GM23338 (cell line): Measurements from ENCODE around the gene AP5Z1. TPM values are rescaled to one million over a fixed set of nuclear protein-coding genes. Genes with fewer than 3 reads are reported as not detected.

Source experiments
- ATAC-seq: fragments of 200-7000 bp; cut with Tn5 transposase; 3 replicates; pipeline ENCODE4 v1.9.1; 2020
- DNase-seq: peaks from one replicate; pipeline ENCODE4 v3.0.0-alpha.2; 2015; ENCODE audit warnings: low spot score
- H2AFZ ChIP-seq: fragments of 200-600 bp; sonication (generic); 2 replicates; pipeline ENCODE4 v1.8.0; 2016; ENCODE audit warnings: antibody characterized with exemption, mild to moderate bottlenecking, moderate library complexity
- H3F3A ChIP-seq: fragments of 200-600 bp; sonication (generic); replicated peaks from 2 replicates; pipeline ENCODE4 v1.8.0; 2017; ENCODE audit warnings: antibody characterized with exemption, mixed run types, low read depth
- H3K27ac ChIP-seq: fragments of 200-600 bp; sonication (generic); 2 replicates; pipeline ENCODE4 v1.6.1; 2016; ENCODE audit warnings: low read depth
- H3K27me3 ChIP-seq: fragments of 200-600 bp; sonication (generic); 2 replicates; pipeline ENCODE4 v1.8.0; 2016; ENCODE audit warnings: mild to moderate bottlenecking, mixed run types, moderate library complexity; ENCODE audit not compliant: insufficient read depth
- H3K36me3 ChIP-seq: fragments of 200-600 bp; sonication (generic); 2 replicates; pipeline ENCODE4 v1.8.0; 2016; ENCODE audit warnings: mild to moderate bottlenecking; ENCODE audit not compliant: insufficient read depth
- H3K4me1 ChIP-seq: fragments of 200-600 bp; sonication (generic); 2 replicates; pipeline ENCODE4 v1.8.0; 2016; ENCODE audit warnings: mild to moderate bottlenecking, moderate library complexity; ENCODE audit not compliant: insufficient read depth
- H3K4me2 ChIP-seq: fragments of 200-600 bp; sonication (generic); 2 replicates; pipeline ENCODE4 v1.7.1; 2017; ENCODE audit warnings: mixed run types
- H3K4me3 ChIP-seq: fragments of 200-600 bp; sonication (generic); 2 replicates; pipeline ENCODE4 v1.6.1; 2016; ENCODE audit warnings: mixed run types
- H3K79me2 ChIP-seq: fragments of 200-600 bp; sonication (generic); replicated peaks from 2 replicates; pipeline ENCODE4 v1.8.0; 2017; ENCODE audit warnings: mild to moderate bottlenecking; ENCODE audit not compliant: insufficient read depth
- H3K9me2 ChIP-seq: fragments of 200-600 bp; sonication (generic); 2 replicates; pipeline ENCODE4 v1.8.0; 2017; ENCODE audit not compliant: insufficient read depth
- H4K20me1 ChIP-seq: fragments of 200-600 bp; sonication (generic); replicated peaks from 2 replicates; pipeline ENCODE4 v1.8.0; 2017; ENCODE audit warnings: mild to moderate bottlenecking; ENCODE audit not compliant: insufficient read depth
- H3K27ac Mint-ChIP-seq: 2 replicates; pipeline ENCODE4 v1.8.0; 2020; ENCODE audit warnings: inconsistent platforms, mild to moderate bottlenecking, moderate library complexity, mixed read lengths
- H3K27me3 Mint-ChIP-seq: 3 replicates; pipeline ENCODE4 v1.8.0; 2022; ENCODE audit warnings: low read depth, mild to moderate bottlenecking, moderate library complexity, mixed read lengths, inconsistent platforms; ENCODE audit not compliant: insufficient read depth, poor library complexity
- H3K36me3 Mint-ChIP-seq: 3 replicates; pipeline ENCODE4 v1.8.0; 2021; ENCODE audit warnings: low read depth, mild to moderate bottlenecking, inconsistent platforms, moderate library complexity, mixed read lengths
- H3K4me1 Mint-ChIP-seq: 3 replicates; pipeline ENCODE4 v1.8.0; 2020; ENCODE audit warnings: mild to moderate bottlenecking, inconsistent platforms, mixed read lengths
- H3K4me3 Mint-ChIP-seq: 3 replicates; pipeline ENCODE4 v1.8.0; 2021; ENCODE audit warnings: moderate library complexity, mild to moderate bottlenecking, inconsistent platforms, mixed read lengths
- H3K9me3 Mint-ChIP-seq: 3 replicates; pipeline ENCODE4 v1.8.0; 2020; ENCODE audit warnings: moderate library complexity, mild to moderate bottlenecking, inconsistent platforms, mixed read lengths
- CREB1 ChIP-seq: fragments of 250-450 bp; sonication (Bioruptor Pico); IDR thresholded peaks from 2 replicates; pipeline ENCODE4 v1.5.0; 2020; ENCODE audit warnings: low read depth, mild to moderate bottlenecking, moderate library complexity
- CTCF ChIP-seq, 2 experiments: fragments of 200-600 bp in 1 of 2; sonication (generic) in 1 of 2; conservative IDR thresholded peaks; 2 replicates each; pipeline versions ENCODE4 v1.5.1 to v1.6.1; 2016 to 2017; ENCODE audit warnings: antibody characterized with exemption in 2 of 2, low read depth in 2 of 2, mild to moderate bottlenecking in 2 of 2, moderate library complexity in 1 of 2
- EZH2 ChIP-seq: fragments of 200-600 bp; sonication (generic); IDR thresholded peaks from one replicate; pipeline ENCODE4 v1.8.0; 2017; ENCODE audit warnings: antibody characterized with exemption, mild to moderate bottlenecking, low read depth; ENCODE audit not compliant: unreplicated experiment
- EZH2phosphoT487 ChIP-seq: fragments of 200-600 bp; sonication (generic); IDR thresholded peaks from one replicate; pipeline ENCODE4 v1.8.1; 2018; ENCODE audit warnings: antibody characterized with exemption; ENCODE audit not compliant: unreplicated experiment
- JUNB ChIP-seq: IDR thresholded peaks from one replicate; pipeline ENCODE4 v1.6.1; 2016; ENCODE audit warnings: antibody characterized with exemption; ENCODE audit not compliant: unreplicated experiment
- NANOG ChIP-seq: IDR thresholded peaks from 2 replicates; pipeline ENCODE4 v1.6.1; 2016; ENCODE audit warnings: antibody characterized with exemption, borderline replicate concordance
- POLR2AphosphoS5 ChIP-seq: IDR thresholded peaks from 2 replicates; pipeline ENCODE4 v1.6.1; 2016; ENCODE audit warnings: antibody characterized with exemption, low read depth
- STAT1 ChIP-seq: IDR thresholded peaks from one replicate; pipeline ENCODE4 v1.6.1; 2016; ENCODE audit warnings: antibody characterized with exemption; ENCODE audit not compliant: unreplicated experiment
- ZNF114 ChIP-seq: fragments of 250-450 bp; sonication (Bioruptor Pico); IDR thresholded peaks from 2 replicates; pipeline ENCODE4 v1.5.0; 2020; ENCODE audit warnings: mild to moderate bottlenecking, moderate library complexity
- ZNF331 ChIP-seq: fragments of 250-450 bp; sonication (Bioruptor Pico); IDR thresholded peaks from 2 replicates; pipeline ENCODE4 v1.5.0; 2020; ENCODE audit warnings: low read depth, mild to moderate bottlenecking, moderate library complexity
- polyA plus RNA-seq: library from polyadenylated mRNA; unstranded; fragments of >200 nt; fragmentation: Nextera tagmentation; extraction: Ambion mirVana; gene quantifications from 2 replicates; pipeline ENCODE4 v1.2.1, GENCODE V29; 2016
- total RNA-seq: library from RNA; depleted of rRNA; stranded (reverse); fragments of >200 nt; shearing (Covaris generic); gene quantifications from 2 replicates; pipeline ENCODE4 v1.2.3, GENCODE V29; 2014
- TF ChIP-seq, protein P1 (sequence below): IDR thresholded peaks from 2 replicates; pipeline ENCODE4 v1.6.1; 2016; ENCODE audit warnings: antibody characterized with exemption
- TF ChIP-seq, protein P2 (sequence below): fragments of 250-450 bp; sonication (Bioruptor Pico); IDR thresholded peaks from 2 replicates; pipeline ENCODE4 v1.5.0; 2020; ENCODE audit warnings: mild to moderate bottlenecking, moderate library complexity

Gene AP5Z1
- total and polyA plus RNA-seq, 2 experiments from 2014 or later, result 16.3 to 31.2 TPM

DNA sequence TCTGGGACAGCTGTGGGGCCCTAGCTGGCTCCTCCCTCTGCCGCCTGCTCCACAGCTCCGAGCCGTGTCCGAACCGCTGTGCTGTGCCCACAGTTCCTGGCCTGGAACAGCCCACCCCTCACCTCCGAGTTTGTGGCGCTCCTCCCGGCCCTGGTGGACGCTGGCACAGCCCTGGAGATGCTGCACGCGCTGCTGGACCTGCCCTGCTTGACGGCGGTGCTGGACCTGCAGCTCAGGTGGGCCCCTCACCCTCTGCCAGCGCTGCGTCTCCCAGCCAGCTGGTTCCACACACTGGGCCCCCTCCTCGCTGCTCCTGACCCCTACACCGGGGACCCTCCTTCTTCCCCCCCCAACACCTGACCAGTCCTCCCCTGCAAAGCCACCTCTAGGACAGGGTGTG is 12.1 kb downstream of the AP5Z1 start:
- TF ChIP-seq STAT1 (no peak), EZH2 (no peak)
- H3K4me1 ChIP-seq, result no peaks in the 10 kb centered on the region
- H3K4me1 Mint-ChIP-seq, result peaks cover 4% of the 10 kb centered on the region; the same call in 1 of the 3 replicates
- no peak overlapping the region for H3K4me2 ChIP-seq
- H2AFZ ChIP-seq, result no peak overlapping the region
- H3K79me2 ChIP-seq, result no peaks in the 10 kb centered on the region
- no peak overlapping the region for H3K27ac Mint-ChIP-seq
- no peaks in the 10 kb centered on the region for H3K27me3 ChIP-seq
- no peaks in the 10 kb centered on the region; the same call in 1 of the 2 replicates for H3K36me3 ChIP-seq
- H3K27ac ChIP-seq, result no peak overlapping the region
- ATAC-seq, result no peak
- no peaks in the 10 kb centered on the region for H4K20me1 ChIP-seq
- peaks cover 7% of the 10 kb centered on the region; the same call in 1 of the 3 replicates for H3K36me3 Mint-ChIP-seq
- H3F3A ChIP-seq, result no peaks in the 10 kb centered on the region
- peaks cover 2% of the 10 kb centered on the region for H3K27me3 Mint-ChIP-seq
- no peaks in the 10 kb centered on the region for H3K9me3 Mint-ChIP-seq
- H3K9me2 ChIP-seq, result no peaks in the 10 kb centered on the region
- no peak overlapping the region for H3K4me3 Mint-ChIP-seq
- H3K4me3 ChIP-seq, result no peak overlapping the region
- DNase-seq, result no peak

- Histone ChIP-seq H3K9me2 (no peaks in the 10 kb centered on the region), H3K4me1 (no peaks in the 10 kb centered on the region; the same call in 1 of the 2 replicates), H4K20me1 (no peaks in the 10 kb centered on the region), H3K79me2 (no peaks in the 10 kb centered on the region), H2AFZ (no peak overlapping the region), H3F3A (no peaks in the 10 kb centered on the region), H3K4me3 (no peak overlapping the region), H3K36me3 (no peaks in the 10 kb centered on the region; the same call in 1 of the 2 replicates), H3K27ac (no peak overlapping the region), H3K27me3 (no peaks in the 10 kb centered on the region), H3K4me2 (no peak overlapping the region)
- ATAC-seq, result no peak
- Mint-ChIP-seq H3K27me3 (peaks cover 2% of the 10 kb centered on the region), H3K9me3 (no peaks in the 10 kb centered on the region), H3K36me3 (peaks cover 7% of the 10 kb centered on the region; the same call in 1 of the 3 replicates), H3K27ac (no peak overlapping the region), H3K4me1 (peaks cover 4% of the 10 kb centered on the region; the same call in 1 of the 3 replicates), H3K4me3 (no peak overlapping the region)
- no peak for DNase-seq
- TF ChIP-seq ZNF331 (CRISPR knock-in tag), result no peak
- no peak for TF ChIP-seq JUNB
- TF ChIP-seq CTCF (conservative IDR thresholded peaks at IDR 0.05; ENCODE audit: low read depth in 2 of 2), result no peak
- TF ChIP-seq ZNF114 (CRISPR knock-in tag), result no peak
- no peak for TF ChIP-seq CREB1
- TF ChIP-seq, protein P1, sequence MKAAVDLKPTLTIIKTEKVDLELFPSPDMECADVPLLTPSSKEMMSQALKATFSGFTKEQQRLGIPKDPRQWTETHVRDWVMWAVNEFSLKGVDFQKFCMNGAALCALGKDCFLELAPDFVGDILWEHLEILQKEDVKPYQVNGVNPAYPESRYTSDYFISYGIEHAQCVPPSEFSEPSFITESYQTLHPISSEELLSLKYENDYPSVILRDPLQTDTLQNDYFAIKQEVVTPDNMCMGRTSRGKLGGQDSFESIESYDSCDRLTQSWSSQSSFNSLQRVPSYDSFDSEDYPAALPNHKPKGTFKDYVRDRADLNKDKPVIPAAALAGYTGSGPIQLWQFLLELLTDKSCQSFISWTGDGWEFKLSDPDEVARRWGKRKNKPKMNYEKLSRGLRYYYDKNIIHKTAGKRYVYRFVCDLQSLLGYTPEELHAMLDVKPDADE, result no peak
- TF ChIP-seq EZH2, result no peak
- TF ChIP-seq EZH2phosphoT487, result no peak
- TF ChIP-seq, protein P2, sequence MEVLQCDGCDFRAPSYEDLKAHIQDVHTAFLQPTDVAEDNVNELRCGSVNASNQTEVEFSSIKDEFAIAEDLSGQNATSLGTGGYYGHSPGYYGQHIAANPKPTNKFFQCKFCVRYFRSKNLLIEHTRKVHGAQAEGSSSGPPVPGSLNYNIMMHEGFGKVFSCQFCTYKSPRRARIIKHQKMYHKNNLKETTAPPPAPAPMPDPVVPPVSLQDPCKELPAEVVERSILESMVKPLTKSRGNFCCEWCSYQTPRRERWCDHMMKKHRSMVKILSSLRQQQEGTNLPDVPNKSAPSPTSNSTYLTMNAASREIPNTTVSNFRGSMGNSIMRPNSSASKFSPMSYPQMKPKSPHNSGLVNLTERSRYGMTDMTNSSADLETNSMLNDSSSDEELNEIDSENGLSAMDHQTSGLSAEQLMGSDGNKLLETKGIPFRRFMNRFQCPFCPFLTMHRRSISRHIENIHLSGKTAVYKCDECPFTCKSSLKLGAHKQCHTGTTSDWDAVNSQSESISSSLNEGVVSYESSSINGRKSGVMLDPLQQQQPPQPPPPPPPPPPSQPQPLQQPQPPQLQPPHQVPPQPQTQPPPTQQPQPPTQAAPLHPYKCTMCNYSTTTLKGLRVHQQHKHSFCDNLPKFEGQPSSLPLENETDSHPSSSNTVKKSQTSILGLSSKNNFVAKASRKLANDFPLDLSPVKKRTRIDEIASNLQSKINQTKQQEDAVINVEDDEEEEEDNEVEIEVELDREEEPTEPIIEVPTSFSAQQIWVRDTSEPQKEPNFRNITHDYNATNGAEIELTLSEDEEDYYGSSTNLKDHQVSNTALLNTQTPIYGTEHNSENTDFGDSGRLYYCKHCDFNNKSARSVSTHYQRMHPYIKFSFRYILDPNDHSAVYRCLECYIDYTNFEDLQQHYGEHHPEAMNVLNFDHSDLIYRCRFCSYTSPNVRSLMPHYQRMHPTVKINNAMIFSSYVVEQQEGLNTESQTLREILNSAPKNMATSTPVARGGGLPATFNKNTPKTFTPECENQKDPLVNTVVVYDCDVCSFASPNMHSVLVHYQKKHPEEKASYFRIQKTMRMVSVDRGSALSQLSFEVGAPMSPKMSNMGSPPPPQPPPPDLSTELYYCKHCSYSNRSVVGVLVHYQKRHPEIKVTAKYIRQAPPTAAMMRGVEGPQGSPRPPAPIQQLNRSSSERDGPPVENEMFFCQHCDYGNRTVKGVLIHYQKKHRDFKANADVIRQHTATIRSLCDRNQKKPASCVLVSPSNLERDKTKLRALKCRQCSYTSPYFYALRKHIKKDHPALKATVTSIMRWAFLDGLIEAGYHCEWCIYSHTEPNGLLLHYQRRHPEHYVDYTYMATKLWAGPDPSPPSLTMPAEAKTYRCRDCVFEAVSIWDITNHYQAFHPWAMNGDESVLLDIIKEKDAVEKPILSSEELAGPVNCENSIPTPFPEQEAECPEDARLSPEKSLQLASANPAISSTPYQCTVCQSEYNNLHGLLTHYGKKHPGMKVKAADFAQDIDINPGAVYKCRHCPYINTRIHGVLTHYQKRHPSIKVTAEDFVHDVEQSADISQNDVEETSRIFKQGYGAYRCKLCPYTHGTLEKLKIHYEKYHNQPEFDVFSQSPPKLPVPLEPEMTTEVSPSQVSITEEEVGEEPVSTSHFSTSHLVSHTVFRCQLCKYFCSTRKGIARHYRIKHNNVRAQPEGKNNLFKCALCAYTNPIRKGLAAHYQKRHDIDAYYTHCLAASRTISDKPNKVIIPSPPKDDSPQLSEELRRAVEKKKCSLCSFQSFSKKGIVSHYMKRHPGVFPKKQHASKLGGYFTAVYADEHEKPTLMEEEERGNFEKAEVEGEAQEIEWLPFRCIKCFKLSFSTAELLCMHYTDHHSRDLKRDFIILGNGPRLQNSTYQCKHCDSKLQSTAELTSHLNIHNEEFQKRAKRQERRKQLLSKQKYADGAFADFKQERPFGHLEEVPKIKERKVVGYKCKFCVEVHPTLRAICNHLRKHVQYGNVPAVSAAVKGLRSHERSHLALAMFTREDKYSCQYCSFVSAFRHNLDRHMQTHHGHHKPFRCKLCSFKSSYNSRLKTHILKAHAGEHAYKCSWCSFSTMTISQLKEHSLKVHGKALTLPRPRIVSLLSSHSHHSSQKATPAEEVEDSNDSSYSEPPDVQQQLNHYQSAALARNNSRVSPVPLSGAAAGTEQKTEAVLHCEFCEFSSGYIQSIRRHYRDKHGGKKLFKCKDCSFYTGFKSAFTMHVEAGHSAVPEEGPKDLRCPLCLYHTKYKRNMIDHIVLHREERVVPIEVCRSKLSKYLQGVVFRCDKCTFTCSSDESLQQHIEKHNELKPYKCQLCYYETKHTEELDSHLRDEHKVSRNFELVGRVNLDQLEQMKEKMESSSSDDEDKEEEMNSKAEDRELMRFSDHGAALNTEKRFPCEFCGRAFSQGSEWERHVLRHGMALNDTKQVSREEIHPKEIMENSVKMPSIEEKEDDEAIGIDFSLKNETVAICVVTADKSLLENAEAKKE (CRISPR knock-in tag), result no peak
- no peak for TF ChIP-seq POLR2AphosphoS5
- TF ChIP-seq NANOG, result no peak
- no peak for TF ChIP-seq STAT1
Observed at GRCh38 chr7:4787947-4788626, 12.7 kb downstream of the AP5Z1 start.
